ENCODE measurements around the gene GLRA1.

GLRA1 gene

GRCh38 chr5:151935135-151935695 is 10.6 kb upstream of the GLRA1 start:
- no peaks in the 10 kb centered on the region for H3K36me3 Mint-ChIP-seq
- ATAC-seq (no peak), DNase-seq (ENCODE audit: low spot score in 2 of 2) (no peak)
- peaks cover 20% of the 10 kb centered on the region for H3K9me3 Mint-ChIP-seq
- no peak overlapping the region for H3K4me3 Mint-ChIP-seq
- no peaks in the 10 kb centered on the region for H3K4me1 Mint-ChIP-seq
- H3K27ac Mint-ChIP-seq = no peak overlapping the region

DNA sequence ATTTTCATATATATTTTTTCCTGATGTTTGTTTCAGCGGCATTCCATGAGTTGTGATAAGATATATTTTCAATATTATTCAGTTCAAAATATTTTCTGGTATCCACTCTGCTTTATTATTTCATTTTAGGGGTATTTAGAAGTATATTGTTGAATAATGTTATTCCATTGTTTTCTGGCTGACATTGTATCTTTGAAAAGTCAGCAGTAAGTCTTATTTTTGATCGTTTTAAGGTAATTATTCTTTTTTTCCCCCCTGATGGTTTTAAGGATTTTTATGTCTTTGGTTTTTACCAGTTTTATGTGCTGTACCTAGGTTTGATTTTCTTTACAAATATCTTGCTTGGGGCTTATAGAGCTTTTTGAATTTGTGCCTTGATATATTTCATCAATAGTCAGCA is 6.6 kb upstream of the GLRA1 start:
- no peak overlapping the region for H3K4me3 Mint-ChIP-seq
- no peaks in the 10 kb centered on the region for H3K36me3 Mint-ChIP-seq
- H3K9me3 Mint-ChIP-seq = peaks cover 20% of the 10 kb centered on the region
- DNase-seq (ENCODE audit: low spot score in 2 of 2) = no peak
- H3K4me1 Mint-ChIP-seq = no peaks in the 10 kb centered on the region
- ATAC-seq = no peak
- no peak overlapping the region for H3K27ac Mint-ChIP-seq

- ATAC-seq = no peak
- no peak overlapping the region for H3K27ac Mint-ChIP-seq
- no peaks in the 10 kb centered on the region for H3K4me1 Mint-ChIP-seq
- no peak for DNase-seq (ENCODE audit: low spot score in 2 of 2)
- no peak overlapping the region for H3K4me3 Mint-ChIP-seq
- no peaks in the 10 kb centered on the region for H3K36me3 Mint-ChIP-seq
- no peaks in the 10 kb centered on the region for H3K9me3 Mint-ChIP-seq
Measured at GRCh38 chr5:151926188-151926587, 1.5 kb upstream of the GLRA1 start.

DNA sequence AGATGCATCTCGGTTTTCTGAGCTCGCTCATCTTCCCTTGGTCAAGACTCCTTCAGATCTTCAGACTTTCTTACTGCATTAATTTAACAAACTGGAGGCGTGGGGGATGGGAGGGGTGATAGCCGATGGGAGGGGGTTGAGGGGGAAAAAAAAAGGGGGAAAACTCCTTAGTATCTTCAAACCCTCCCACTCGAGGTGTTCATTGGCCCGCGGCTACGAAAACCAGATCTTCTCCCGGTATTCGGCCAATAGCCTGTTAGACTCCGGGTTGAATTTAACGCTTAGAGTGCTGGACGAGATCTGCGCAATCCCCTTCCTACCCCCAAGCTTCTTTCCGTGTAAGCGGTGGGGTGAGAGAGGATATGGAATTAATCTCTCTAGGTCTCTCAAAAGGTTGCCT is 689 bp upstream of the GLRA1 start:
- Mint-ChIP-seq H3K36me3 (no peaks in the 10 kb centered on the region), H3K4me1 (no peaks in the 10 kb centered on the region), H3K27ac (no peak overlapping the region), H3K9me3 (no peaks in the 10 kb centered on the region), H3K4me3 (no peak overlapping the region)
- no peak for ATAC-seq
- DNase-seq (ENCODE audit: low spot score in 2 of 2) = no peak

DNA sequence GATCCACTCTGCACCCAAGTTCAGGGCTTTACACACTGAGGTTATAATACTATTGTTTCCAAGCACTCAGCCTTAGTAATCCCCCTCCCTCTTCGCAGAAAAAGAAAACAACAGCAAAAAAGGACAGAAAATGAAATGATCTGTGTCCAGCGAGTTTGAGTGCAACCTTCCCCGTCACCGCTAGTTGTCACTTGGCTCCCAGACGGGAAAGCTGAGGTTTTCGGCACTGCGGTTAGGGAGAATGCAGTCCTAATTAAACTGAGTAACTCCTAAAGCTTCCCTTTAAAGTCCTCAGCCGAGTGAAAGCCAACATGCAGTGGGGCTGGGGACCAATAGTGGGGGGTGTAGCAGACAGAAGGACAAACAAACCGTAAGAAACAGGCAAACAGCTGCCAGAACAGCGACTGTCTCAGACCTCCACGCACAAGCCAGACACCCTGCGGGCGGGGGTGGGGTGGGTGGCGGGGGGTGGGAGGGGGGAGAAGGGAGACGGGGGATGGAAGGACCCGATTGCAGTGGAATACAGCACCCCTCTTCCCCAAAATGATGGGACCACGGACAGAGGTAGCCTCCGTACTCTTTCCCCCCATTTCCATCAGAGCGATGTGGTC is 680 bp downstream of the GLRA1 start:
- Mint-ChIP-seq H3K27ac (no peak overlapping the region), H3K9me3 (no peaks in the 10 kb centered on the region), H3K4me1 (no peaks in the 10 kb centered on the region), H3K4me3 (no peak overlapping the region), H3K36me3 (no peaks in the 10 kb centered on the region)
- DNase-seq (ENCODE audit: low spot score in 2 of 2) (no peak), ATAC-seq (no peak)

DNA sequence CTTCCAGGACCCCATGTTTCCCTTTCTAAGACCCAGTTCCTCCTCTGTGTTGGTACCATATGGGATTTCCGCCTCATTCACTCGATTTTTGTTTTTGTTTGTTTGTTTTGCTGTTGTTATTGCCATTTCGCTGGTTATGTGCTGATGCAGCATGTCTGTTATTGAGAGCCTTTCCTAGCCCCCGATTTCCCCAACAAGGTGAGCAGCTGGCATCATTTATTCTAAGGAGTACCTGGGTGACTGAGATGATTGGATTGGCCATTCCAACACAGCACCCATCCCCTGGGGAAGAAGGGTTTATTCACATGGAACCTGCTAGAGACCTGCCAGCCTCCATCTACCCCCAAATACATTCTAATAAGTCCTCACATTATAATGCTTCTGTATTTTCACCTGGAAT is 2.7 kb downstream of the GLRA1 start:
- DNase-seq (ENCODE audit: low spot score in 2 of 2) (no peak), ATAC-seq (no peak)
- H3K9me3 Mint-ChIP-seq = no peaks in the 10 kb centered on the region
- H3K27ac Mint-ChIP-seq = no peak overlapping the region
- no peaks in the 10 kb centered on the region for H3K36me3 Mint-ChIP-seq
- H3K4me1 Mint-ChIP-seq = no peaks in the 10 kb centered on the region
- no peak overlapping the region for H3K4me3 Mint-ChIP-seq

- H3K4me1 Mint-ChIP-seq = no peaks in the 10 kb centered on the region
- no peak for ATAC-seq
- no peaks in the 10 kb centered on the region for H3K36me3 Mint-ChIP-seq
- no peaks in the 10 kb centered on the region for H3K9me3 Mint-ChIP-seq
- no peak overlapping the region for H3K4me3 Mint-ChIP-seq
- no peak for DNase-seq (ENCODE audit: low spot score in 2 of 2)
- H3K27ac Mint-ChIP-seq = no peak overlapping the region
Measured at GRCh38 chr5:151917904-151918303, 6.7 kb downstream of the GLRA1 start.

GRCh38 chr5:151913425-151913824 is 11.2 kb downstream of the GLRA1 start:
- ATAC-seq (no peak), DNase-seq (ENCODE audit: low spot score in 2 of 2) (no peak)
- Mint-ChIP-seq H3K4me3 (no peak overlapping the region), H3K27ac (no peak overlapping the region), H3K9me3 (no peaks in the 10 kb centered on the region), H3K36me3 (no peaks in the 10 kb centered on the region), H3K4me1 (no peaks in the 10 kb centered on the region)

GRCh38 chr5:151912360-151912759 is 12.3 kb downstream of the GLRA1 start:
- DNase-seq (ENCODE audit: low spot score in 2 of 2) (no peak), ATAC-seq (no peak)
- Mint-ChIP-seq H3K27ac (no peak overlapping the region), H3K9me3 (no peaks in the 10 kb centered on the region), H3K4me1 (no peaks in the 10 kb centered on the region), H3K36me3 (no peaks in the 10 kb centered on the region), H3K4me3 (no peak overlapping the region)

DNA sequence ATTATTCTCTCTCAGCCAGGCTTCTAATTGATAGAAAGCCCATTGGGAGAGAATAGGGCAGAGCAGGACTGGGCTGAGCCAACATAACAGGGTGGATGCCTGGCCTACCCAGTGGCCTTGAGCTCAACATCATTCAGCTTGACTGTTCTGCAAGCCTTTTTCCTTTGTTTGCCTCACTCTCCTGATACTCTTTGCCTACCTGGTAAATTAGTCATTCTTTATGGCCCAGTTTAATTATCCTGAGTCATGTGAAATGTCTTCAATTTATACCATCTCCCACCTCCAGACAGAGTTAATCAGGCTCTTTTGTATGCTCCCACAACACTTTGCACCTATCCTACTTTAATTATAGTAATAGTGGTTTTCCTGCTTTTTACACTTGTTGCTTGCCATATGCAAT is 13.6 kb downstream of the GLRA1 start:
- ATAC-seq = no peak
- Mint-ChIP-seq H3K4me1 (no peaks in the 10 kb centered on the region), H3K9me3 (no peaks in the 10 kb centered on the region), H3K36me3 (no peaks in the 10 kb centered on the region), H3K27ac (no peak overlapping the region), H3K4me3 (no peak overlapping the region)
- no peak for DNase-seq (ENCODE audit: low spot score in 2 of 2)

GRCh38 chr5:151909628-151910027 is 15.0 kb downstream of the GLRA1 start:
- no peaks in the 10 kb centered on the region for H3K36me3 Mint-ChIP-seq
- no peaks in the 10 kb centered on the region for H3K4me1 Mint-ChIP-seq
- no peaks in the 10 kb centered on the region for H3K9me3 Mint-ChIP-seq
- H3K27ac Mint-ChIP-seq = no peak overlapping the region
- no peak for DNase-seq (ENCODE audit: low spot score in 2 of 2)
- no peak overlapping the region for H3K4me3 Mint-ChIP-seq
- no peak for ATAC-seq

DNA sequence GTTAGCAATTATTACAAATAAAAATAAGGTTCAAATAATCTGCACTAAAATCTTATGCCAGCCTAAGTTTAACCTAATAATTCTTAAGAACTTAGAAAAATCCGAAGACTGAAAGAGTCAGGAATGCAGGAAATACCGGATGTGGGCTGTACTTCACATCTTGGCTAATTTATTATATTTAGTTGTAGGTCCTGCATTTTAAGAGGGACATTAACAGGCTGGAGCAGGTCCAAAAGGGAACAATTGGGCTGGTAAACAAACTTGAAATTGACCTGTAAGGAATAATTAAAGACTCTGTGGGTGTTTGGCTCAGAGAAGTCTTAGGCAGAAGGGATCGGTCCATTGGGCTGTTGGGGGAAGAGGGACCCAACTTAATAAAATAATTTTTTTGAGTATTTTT is 18.4 kb downstream of the GLRA1 start:
- ATAC-seq = no peak
- Mint-ChIP-seq H3K36me3 (no peaks in the 10 kb centered on the region), H3K9me3 (no peaks in the 10 kb centered on the region), H3K4me1 (no peaks in the 10 kb centered on the region), H3K4me3 (no peak overlapping the region), H3K27ac (no peak overlapping the region)
- no peak for DNase-seq (ENCODE audit: low spot score in 2 of 2)

DNA sequence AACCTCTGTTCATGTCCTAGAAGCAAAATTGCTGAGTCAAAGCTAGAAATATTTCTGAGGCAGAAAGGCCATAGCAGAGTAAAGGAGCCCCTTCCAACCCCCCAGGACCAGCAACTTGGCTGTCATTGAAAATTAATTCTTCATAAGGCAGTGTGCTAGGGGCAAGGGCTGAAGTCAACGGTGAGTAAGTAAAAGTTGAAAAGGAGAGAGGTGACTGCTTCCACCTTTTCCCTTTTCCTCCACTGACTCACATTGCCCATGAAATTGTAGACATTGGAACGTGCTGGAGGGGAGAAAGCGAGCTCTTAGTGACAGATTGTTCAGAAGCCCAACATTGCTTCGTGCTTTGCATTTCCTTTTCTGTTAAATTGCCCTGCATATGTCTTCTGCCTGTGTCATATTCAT is 19.1 kb downstream of the GLRA1 start:
- H3K4me1 Mint-ChIP-seq = no peaks in the 10 kb centered on the region
- no peak for DNase-seq (ENCODE audit: low spot score in 2 of 2)
- no peak for ATAC-seq
- H3K27ac Mint-ChIP-seq = no peak overlapping the region
- no peak overlapping the region for H3K4me3 Mint-ChIP-seq
- H3K9me3 Mint-ChIP-seq = no peaks in the 10 kb centered on the region
- no peaks in the 10 kb centered on the region for H3K36me3 Mint-ChIP-seq

GRCh38 chr5:151904909-151905308 is 19.7 kb downstream of the GLRA1 start:
- ATAC-seq = no peak
- Mint-ChIP-seq H3K4me3 (no peak overlapping the region), H3K9me3 (no peaks in the 10 kb centered on the region), H3K27ac (no peak overlapping the region), H3K4me1 (no peaks in the 10 kb centered on the region), H3K36me3 (no peaks in the 10 kb centered on the region)
- DNase-seq (ENCODE audit: low spot score in 2 of 2) = no peak

- no peak for ATAC-seq
- no peak overlapping the region for H3K27ac Mint-ChIP-seq
- DNase-seq (ENCODE audit: low spot score in 2 of 2) = no peak
- H3K4me1 Mint-ChIP-seq = no peaks in the 10 kb centered on the region
- no peak overlapping the region for H3K4me3 Mint-ChIP-seq
- H3K36me3 Mint-ChIP-seq = no peaks in the 10 kb centered on the region
- H3K9me3 Mint-ChIP-seq = no peaks in the 10 kb centered on the region
Measured at GRCh38 chr5:151904127-151904526, 20.5 kb downstream of the GLRA1 start.

- Mint-ChIP-seq H3K4me3 (no peak overlapping the region), H3K9me3 (no peaks in the 10 kb centered on the region), H3K4me1 (no peaks in the 10 kb centered on the region), H3K36me3 (no peaks in the 10 kb centered on the region), H3K27ac (no peak overlapping the region)
- ATAC-seq (peak; percentile 65), DNase-seq (ENCODE audit: low spot score in 2 of 2) (no peak)
Measured at GRCh38 chr5:151903243-151903653, 21.4 kb downstream of the GLRA1 start.

DNA sequence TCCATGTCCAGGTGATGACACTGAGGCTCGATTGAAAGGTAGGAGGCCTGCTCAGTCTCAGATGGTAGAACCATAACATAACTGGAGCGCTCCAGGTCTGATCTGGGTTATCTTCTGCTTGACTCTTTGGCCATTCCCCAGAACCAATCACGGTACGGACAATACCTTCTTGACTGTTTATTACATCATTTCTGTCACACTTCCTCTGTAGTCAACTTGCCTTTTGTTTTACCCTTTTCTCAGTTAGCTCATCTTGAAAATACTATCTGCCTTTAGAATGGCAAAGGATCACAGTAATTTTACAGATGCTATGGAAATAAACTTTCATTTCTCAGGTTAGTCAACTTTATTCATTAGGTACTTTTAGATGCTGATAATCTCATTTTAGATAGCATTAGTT is 22.4 kb downstream of the GLRA1 start:
- no peaks in the 10 kb centered on the region for H3K4me1 Mint-ChIP-seq
- ATAC-seq = no peak
- H3K36me3 Mint-ChIP-seq = no peaks in the 10 kb centered on the region
- no peak overlapping the region for H3K4me3 Mint-ChIP-seq
- H3K9me3 Mint-ChIP-seq = no peaks in the 10 kb centered on the region
- H3K27ac Mint-ChIP-seq = no peak overlapping the region
- DNase-seq (ENCODE audit: low spot score in 2 of 2) = no peak

Data from stimulated activated effector memory CD8-positive, alpha-beta T cell treated with anti-CD3 and anti-CD28 coated beads, Interleukin-12 subunit alpha, Interleukin-12 subunit beta, amount 100 ng/mL, for 72 hours (primary cell).